ENCODE results near the gene SLC6A1.

SLC6A1 gene

GRCh38 chr3:11057655-11058054 is 65.1 kb downstream of the SLC6A1 start:
- H3K9me3 ChIP-seq (ENCODE audit: insufficient read depth, low read length) = no peaks in the 10 kb centered on the region
- no peak overlapping the region for H3K27ac ChIP-seq (ENCODE audit: low read depth, low read length)
- H2AFZ ChIP-seq (ENCODE audit: low read depth, low read length, severe bottlenecking) = no peak overlapping the region
- H3K4me2 ChIP-seq (ENCODE audit: low read depth, low read length, poor library complexity, severe bottlenecking) = no peak overlapping the region
- no peaks in the 10 kb centered on the region for H3F3A ChIP-seq (ENCODE audit: insufficient read depth)
- no peaks in the 10 kb centered on the region for H3K9me2 ChIP-seq (replicated peaks; ENCODE audit: insufficient read depth, low read length)
- no peak overlapping the region for H3K4me3 ChIP-seq (ENCODE audit: insufficient read depth, low read length, poor library complexity, severe bottlenecking)
- no peaks in the 10 kb centered on the region for H3K79me2 ChIP-seq (ENCODE audit: insufficient read depth, low read length)
- TF ChIP-seq CTCF (IDR thresholded peaks at IDR 0.05; ENCODE audit: insufficient read depth, low read length, poor library complexity, severe bottlenecking) (no peak), EZH2phosphoT487 (conservative IDR thresholded peaks at IDR 0.05; ENCODE audit: low read length) (no peak)
- H3K36me3 ChIP-seq (ENCODE audit: low read length) = no peaks in the 10 kb centered on the region
- H3K27me3 ChIP-seq (ENCODE audit: low read length) = no peaks in the 10 kb centered on the region
- H4K20me1 ChIP-seq (ENCODE audit: low read depth, low read length) = no peaks in the 10 kb centered on the region
- H3K9ac ChIP-seq (ENCODE audit: low read length) = no peak overlapping the region

GRCh38 chr3:11059090-11059798 is 66.7 kb downstream of the SLC6A1 start:
- Histone ChIP-seq H2AFZ (ENCODE audit: low read depth, low read length, severe bottlenecking) (no peak overlapping the region), H3K9ac (ENCODE audit: low read length) (no peak overlapping the region), H3K9me2 (replicated peaks; ENCODE audit: insufficient read depth, low read length) (no peaks in the 10 kb centered on the region), H3K36me3 (ENCODE audit: low read length) (no peaks in the 10 kb centered on the region), H3K4me3 (ENCODE audit: insufficient read depth, low read length, poor library complexity, severe bottlenecking) (no peak overlapping the region), H4K20me1 (ENCODE audit: low read depth, low read length) (no peaks in the 10 kb centered on the region), H3K9me3 (ENCODE audit: insufficient read depth, low read length) (no peaks in the 10 kb centered on the region), H3K79me2 (ENCODE audit: insufficient read depth, low read length) (no peaks in the 10 kb centered on the region), H3K4me2 (ENCODE audit: low read depth, low read length, poor library complexity, severe bottlenecking) (no peak overlapping the region), H3K27ac (ENCODE audit: low read depth, low read length) (no peak overlapping the region), H3F3A (ENCODE audit: insufficient read depth) (no peaks in the 10 kb centered on the region), H3K27me3 (ENCODE audit: low read length) (no peaks in the 10 kb centered on the region)
- peak; percentile 27 for TF ChIP-seq CTCF (IDR thresholded peaks at IDR 0.05; ENCODE audit: insufficient read depth, low read length, poor library complexity, severe bottlenecking)
- TF ChIP-seq EZH2phosphoT487 (conservative IDR thresholded peaks at IDR 0.05; ENCODE audit: low read length) = no peak

GRCh38 chr3:11059799-11060115 is 67.2 kb downstream of the SLC6A1 start:
- Histone ChIP-seq H3K9me3 (ENCODE audit: insufficient read depth, low read length) (peaks cover 3% of the 10 kb centered on the region; the same call in 1 of the 2 replicates), H3F3A (ENCODE audit: insufficient read depth) (no peaks in the 10 kb centered on the region), H3K9ac (ENCODE audit: low read length) (no peak overlapping the region), H3K79me2 (ENCODE audit: insufficient read depth, low read length) (no peaks in the 10 kb centered on the region), H4K20me1 (ENCODE audit: low read depth, low read length) (no peaks in the 10 kb centered on the region), H3K4me3 (ENCODE audit: insufficient read depth, low read length, poor library complexity, severe bottlenecking) (no peak overlapping the region), H2AFZ (ENCODE audit: low read depth, low read length, severe bottlenecking) (no peak overlapping the region), H3K4me2 (ENCODE audit: low read depth, low read length, poor library complexity, severe bottlenecking) (no peak overlapping the region), H3K36me3 (ENCODE audit: low read length) (no peaks in the 10 kb centered on the region), H3K27me3 (ENCODE audit: low read length) (no peaks in the 10 kb centered on the region), H3K9me2 (replicated peaks; ENCODE audit: insufficient read depth, low read length) (no peaks in the 10 kb centered on the region), H3K27ac (ENCODE audit: low read depth, low read length) (no peak overlapping the region)
- TF ChIP-seq CTCF (IDR thresholded peaks at IDR 0.05; ENCODE audit: insufficient read depth, low read length, poor library complexity, severe bottlenecking) = peak; percentile 2
- no peak for TF ChIP-seq EZH2phosphoT487 (conservative IDR thresholded peaks at IDR 0.05; ENCODE audit: low read length)

Data from SU-DHL-6 (cell line).